Measurements from ENCODE around the gene NEMP2.

DNA sequence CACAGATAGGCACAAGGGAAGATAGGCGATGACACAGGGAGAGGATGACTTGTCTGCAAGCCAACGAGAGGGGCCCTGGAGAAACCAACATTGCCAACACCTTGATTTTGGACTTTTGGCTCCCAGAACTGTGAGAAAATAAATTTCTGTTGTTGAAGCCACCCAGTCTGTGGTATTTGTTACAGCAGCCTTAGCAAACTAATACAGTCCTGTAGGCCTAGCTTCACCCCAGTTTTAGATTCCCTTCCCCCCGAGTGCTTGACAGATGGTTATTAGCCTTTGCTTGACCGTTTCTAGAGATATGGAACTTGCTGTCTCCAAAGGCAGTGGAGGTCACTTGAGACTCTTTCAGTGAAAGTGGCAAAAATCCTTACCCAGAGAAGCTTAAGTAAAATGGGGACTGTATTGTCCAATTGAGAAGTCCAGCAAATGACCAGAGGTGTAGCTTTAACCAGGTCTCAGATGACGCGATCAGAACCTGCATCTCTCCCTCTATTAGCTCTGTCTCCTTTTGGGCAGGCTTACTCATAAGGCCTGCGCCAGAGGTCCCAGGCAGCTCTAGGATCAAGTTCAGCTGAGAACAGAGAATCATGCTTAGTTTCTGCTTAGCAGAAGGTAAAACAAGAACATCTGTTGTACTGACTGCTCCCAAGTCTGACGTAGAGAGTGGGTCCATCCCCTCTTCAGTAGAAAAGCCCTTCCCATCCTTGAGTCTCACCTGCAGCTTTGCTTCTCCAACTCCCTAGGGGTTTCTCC lies 76.0 kb downstream of the NEMP2 start:
- TF ChIP-seq, protein P1, sequence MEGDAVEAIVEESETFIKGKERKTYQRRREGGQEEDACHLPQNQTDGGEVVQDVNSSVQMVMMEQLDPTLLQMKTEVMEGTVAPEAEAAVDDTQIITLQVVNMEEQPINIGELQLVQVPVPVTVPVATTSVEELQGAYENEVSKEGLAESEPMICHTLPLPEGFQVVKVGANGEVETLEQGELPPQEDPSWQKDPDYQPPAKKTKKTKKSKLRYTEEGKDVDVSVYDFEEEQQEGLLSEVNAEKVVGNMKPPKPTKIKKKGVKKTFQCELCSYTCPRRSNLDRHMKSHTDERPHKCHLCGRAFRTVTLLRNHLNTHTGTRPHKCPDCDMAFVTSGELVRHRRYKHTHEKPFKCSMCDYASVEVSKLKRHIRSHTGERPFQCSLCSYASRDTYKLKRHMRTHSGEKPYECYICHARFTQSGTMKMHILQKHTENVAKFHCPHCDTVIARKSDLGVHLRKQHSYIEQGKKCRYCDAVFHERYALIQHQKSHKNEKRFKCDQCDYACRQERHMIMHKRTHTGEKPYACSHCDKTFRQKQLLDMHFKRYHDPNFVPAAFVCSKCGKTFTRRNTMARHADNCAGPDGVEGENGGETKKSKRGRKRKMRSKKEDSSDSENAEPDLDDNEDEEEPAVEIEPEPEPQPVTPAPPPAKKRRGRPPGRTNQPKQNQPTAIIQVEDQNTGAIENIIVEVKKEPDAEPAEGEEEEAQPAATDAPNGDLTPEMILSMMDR (IDR thresholded peaks at IDR 0.05) = no peak
- no peak for TF ChIP-seq ZFX (IDR thresholded peaks at IDR 0.05; ENCODE audit: borderline replicate concordance)
